ENCODE data around the gene RASAL1. TPM values are rescaled to one million over a fixed set of nuclear protein-coding genes. Genes with fewer than 3 reads are reported as not detected.

RASAL1 gene
- total RNA-seq: 0.61 to 1.2 TPM (median 0.65 TPM) in 3 replicates

- peak in 1 of 2 experiments; percentile 59 for DNase-seq (ENCODE audit: low spot score in 2 of 2, unreplicated experiment in 2 of 2)
- Mint-ChIP-seq H3K4me3 (peak within 1 kb of the TSS; percentile 58), H3K36me3 (no peaks in the 10 kb centered on the region), H3K27me3 (ENCODE audit: low read depth) (peaks cover 53% of the 10 kb centered on the region), H3K27ac (no peak within 1 kb of the TSS), H3K9me3 (no peaks in the 10 kb centered on the region), H3K4me1 (peaks cover 6% of the 10 kb centered on the region)
- peak; percentile 41 for TF ChIP-seq CTCF (IDR thresholded peaks at IDR 0.05; ENCODE audit: unreplicated experiment)
Measured at GRCh38 chr12:113135178-113136127, at the start of gene RASAL1. RASAL1 (minus strand) TSS chr12:113135761; CDS start chr12:113135462, 299 bp downstream.

GRCh38 chr12:113184900-113185179 is 49.3 kb upstream of the RASAL1 start:
- no peak for TF ChIP-seq CTCF (IDR thresholded peaks at IDR 0.05; ENCODE audit: unreplicated experiment)
- H3K4me3 Mint-ChIP-seq: peak overlapping the region; percentile 90
- H3K27ac Mint-ChIP-seq: peak overlapping the region; percentile 88
- peaks cover 26% of the 10 kb centered on the region for H3K36me3 Mint-ChIP-seq
- no peaks in the 10 kb centered on the region for H3K9me3 Mint-ChIP-seq
- H3K4me1 Mint-ChIP-seq: peaks cover 14% of the 10 kb centered on the region
- no peaks in the 10 kb centered on the region for H3K27me3 Mint-ChIP-seq (ENCODE audit: low read depth)
- peak; percentile 77 to 90 for DNase-seq (ENCODE audit: low spot score in 2 of 2, unreplicated experiment in 2 of 2)

- no peaks in the 10 kb centered on the region for H3K9me3 Mint-ChIP-seq
- H3K27ac Mint-ChIP-seq: peak overlapping the region; percentile 88
- no peak for DNase-seq (ENCODE audit: low spot score in 2 of 2, unreplicated experiment in 2 of 2)
- peak overlapping the region; percentile 90 for H3K4me3 Mint-ChIP-seq
- peaks cover 14% of the 10 kb centered on the region for H3K4me1 Mint-ChIP-seq
- peaks cover 29% of the 10 kb centered on the region for H3K36me3 Mint-ChIP-seq
- H3K27me3 Mint-ChIP-seq (ENCODE audit: low read depth): no peaks in the 10 kb centered on the region
- TF ChIP-seq CTCF (IDR thresholded peaks at IDR 0.05; ENCODE audit: unreplicated experiment): no peak
Measured at GRCh38 chr12:113184098-113184899, 48.7 kb upstream of the RASAL1 start.

- no peak for DNase-seq (ENCODE audit: low spot score in 2 of 2, unreplicated experiment in 2 of 2)
- H3K9me3 Mint-ChIP-seq: no peaks in the 10 kb centered on the region
- H3K27me3 Mint-ChIP-seq (ENCODE audit: low read depth): no peaks in the 10 kb centered on the region
- no peak overlapping the region for H3K27ac Mint-ChIP-seq
- H3K36me3 Mint-ChIP-seq: peaks cover 35% of the 10 kb centered on the region
- peak overlapping the region; percentile 36 for H3K4me3 Mint-ChIP-seq
- H3K4me1 Mint-ChIP-seq: peaks cover 14% of the 10 kb centered on the region
- TF ChIP-seq CTCF (IDR thresholded peaks at IDR 0.05; ENCODE audit: unreplicated experiment): no peak
Measured at GRCh38 chr12:113183030-113183589, 47.5 kb upstream of the RASAL1 start.

GRCh38 chr12:113181975-113182374 is 46.4 kb upstream of the RASAL1 start:
- DNase-seq (ENCODE audit: low spot score in 2 of 2, unreplicated experiment in 2 of 2): no peak
- Mint-ChIP-seq H3K4me1 (peaks cover 10% of the 10 kb centered on the region), H3K27me3 (ENCODE audit: low read depth) (no peaks in the 10 kb centered on the region), H3K36me3 (peaks cover 43% of the 10 kb centered on the region), H3K9me3 (peaks cover 7% of the 10 kb centered on the region), H3K4me3 (no peak overlapping the region), H3K27ac (no peak overlapping the region)
- TF ChIP-seq CTCF (IDR thresholded peaks at IDR 0.05; ENCODE audit: unreplicated experiment): no peak

Data from mesothelial cell of epicardium (in vitro differentiated cells).